Stimulated activated CD8-positive, alpha-beta memory T cell treated with anti-CD3 and anti-CD28 coated beads, Interleukin-4, amount 100 ng/mL, for 24 hours (primary cell): ENCODE measurements around the gene PKP4.

ENCODE experiments used
- DNase-seq: peaks from one replicate; pipeline ENCODE4 v3.0.0-alpha.2; 2020; ENCODE audit warnings: low read depth

Gene PKP4

GRCh38 chr2:158718196-158718585 lies 261.4 kb downstream of the PKP4 start:
- DNase-seq: no peak

- no peak for DNase-seq
Observed at GRCh38 chr2:158718851-158719250, 262.1 kb downstream of the PKP4 start.

GRCh38 chr2:158719403-158719802 lies 262.7 kb downstream of the PKP4 start:
- no peak for DNase-seq

GRCh38 chr2:158722266-158723105 lies 265.7 kb downstream of the PKP4 start:
- DNase-seq: no peak

GRCh38 chr2:158723181-158723838 lies 266.6 kb downstream of the PKP4 start:
- DNase-seq: no peak

GRCh38 chr2:158723921-158724802 lies 267.4 kb downstream of the PKP4 start:
- DNase-seq: no peak

GRCh38 chr2:158724803-158725381 lies 268.1 kb downstream of the PKP4 start:
- DNase-seq: no peak

- no peak for DNase-seq
Observed at GRCh38 chr2:158725441-158725891, 268.7 kb downstream of the PKP4 start.

- no peak for DNase-seq
Observed at GRCh38 chr2:158726911-158727592, 270.3 kb downstream of the PKP4 start.

- DNase-seq: no peak
Observed at GRCh38 chr2:158728422-158728821, 271.7 kb downstream of the PKP4 start.

- DNase-seq: no peak
Observed at GRCh38 chr2:158729451-158729850, 272.7 kb downstream of the PKP4 start.

- DNase-seq: no peak
Observed at GRCh38 chr2:158729873-158730620, 273.3 kb downstream of the PKP4 start.

- DNase-seq: no peak
Observed at GRCh38 chr2:158730621-158731140, 273.9 kb downstream of the PKP4 start.

GRCh38 chr2:158731386-158731785 lies 274.6 kb downstream of the PKP4 start:
- DNase-seq: no peak
